Transverse colon (tissue), 4 donors: ENCODE results near the gene RHBDL1.

Source experiments
- POLR2A ChIP-seq: fragments of 450-650 bp; IDR thresholded peaks from one replicate; pipeline ENCODE4 v1.6.1; 2016; ENCODE audit warnings: antibody characterized with exemption, mild to moderate bottlenecking, moderate library complexity
- POLR2AphosphoS5 ChIP-seq, 3 donors: sonication (generic); formaldehyde crosslinking; IDR thresholded peaks; one replicate each; pipeline ENCODE4 v1.6.1; 2016; ENCODE audit warnings: antibody characterized with exemption in 3 of 3
- TF ChIP-seq, protein P1 (sequence below), 5 experiments: fragments of 200-600 bp in 3 of 5; fragments of 450-650 bp in 2 of 5; sonication (generic) in 3 of 5; IDR thresholded peaks; 1 replicate in 2 of 5; 2 replicates in 3 of 5; pipeline ENCODE4 v1.5.1; 2016 to 2017; ENCODE audit warnings: antibody characterized with exemption in 5 of 5, inconsistent platforms in 3 of 5, mild to moderate bottlenecking in 2 of 5, moderate library complexity in 1 of 5

GRCh38 chr16:640614-641013 is 34.9 kb upstream of the RHBDL1 start:
- no peak for TF ChIP-seq POLR2AphosphoS5 (IDR thresholded peaks at IDR 0.05)
- TF ChIP-seq, protein P1, sequence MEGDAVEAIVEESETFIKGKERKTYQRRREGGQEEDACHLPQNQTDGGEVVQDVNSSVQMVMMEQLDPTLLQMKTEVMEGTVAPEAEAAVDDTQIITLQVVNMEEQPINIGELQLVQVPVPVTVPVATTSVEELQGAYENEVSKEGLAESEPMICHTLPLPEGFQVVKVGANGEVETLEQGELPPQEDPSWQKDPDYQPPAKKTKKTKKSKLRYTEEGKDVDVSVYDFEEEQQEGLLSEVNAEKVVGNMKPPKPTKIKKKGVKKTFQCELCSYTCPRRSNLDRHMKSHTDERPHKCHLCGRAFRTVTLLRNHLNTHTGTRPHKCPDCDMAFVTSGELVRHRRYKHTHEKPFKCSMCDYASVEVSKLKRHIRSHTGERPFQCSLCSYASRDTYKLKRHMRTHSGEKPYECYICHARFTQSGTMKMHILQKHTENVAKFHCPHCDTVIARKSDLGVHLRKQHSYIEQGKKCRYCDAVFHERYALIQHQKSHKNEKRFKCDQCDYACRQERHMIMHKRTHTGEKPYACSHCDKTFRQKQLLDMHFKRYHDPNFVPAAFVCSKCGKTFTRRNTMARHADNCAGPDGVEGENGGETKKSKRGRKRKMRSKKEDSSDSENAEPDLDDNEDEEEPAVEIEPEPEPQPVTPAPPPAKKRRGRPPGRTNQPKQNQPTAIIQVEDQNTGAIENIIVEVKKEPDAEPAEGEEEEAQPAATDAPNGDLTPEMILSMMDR (IDR thresholded peaks at IDR 0.05) = no peak
- no peak for TF ChIP-seq POLR2A
